ENCODE results near the gene RHBDD3. TPM values are rescaled to one million over a fixed set of nuclear protein-coding genes. Genes with fewer than 3 reads are reported as not detected.

The RHBDD3 gene
- total RNA-seq, 1 donor from 2014 or later = 58.0 TPM

GRCh38 chr22:29265929-29266328 is 1.9 kb downstream of the RHBDD3 start:
- TF ChIP-seq, protein P1, sequence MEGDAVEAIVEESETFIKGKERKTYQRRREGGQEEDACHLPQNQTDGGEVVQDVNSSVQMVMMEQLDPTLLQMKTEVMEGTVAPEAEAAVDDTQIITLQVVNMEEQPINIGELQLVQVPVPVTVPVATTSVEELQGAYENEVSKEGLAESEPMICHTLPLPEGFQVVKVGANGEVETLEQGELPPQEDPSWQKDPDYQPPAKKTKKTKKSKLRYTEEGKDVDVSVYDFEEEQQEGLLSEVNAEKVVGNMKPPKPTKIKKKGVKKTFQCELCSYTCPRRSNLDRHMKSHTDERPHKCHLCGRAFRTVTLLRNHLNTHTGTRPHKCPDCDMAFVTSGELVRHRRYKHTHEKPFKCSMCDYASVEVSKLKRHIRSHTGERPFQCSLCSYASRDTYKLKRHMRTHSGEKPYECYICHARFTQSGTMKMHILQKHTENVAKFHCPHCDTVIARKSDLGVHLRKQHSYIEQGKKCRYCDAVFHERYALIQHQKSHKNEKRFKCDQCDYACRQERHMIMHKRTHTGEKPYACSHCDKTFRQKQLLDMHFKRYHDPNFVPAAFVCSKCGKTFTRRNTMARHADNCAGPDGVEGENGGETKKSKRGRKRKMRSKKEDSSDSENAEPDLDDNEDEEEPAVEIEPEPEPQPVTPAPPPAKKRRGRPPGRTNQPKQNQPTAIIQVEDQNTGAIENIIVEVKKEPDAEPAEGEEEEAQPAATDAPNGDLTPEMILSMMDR (IDR thresholded peaks at IDR 0.05; ENCODE audit: unreplicated experiment) = no peak
- Mint-ChIP-seq H3K4me1 (peaks cover 31% of the 10 kb centered on the region), H3K27me3 (ENCODE audit: low read depth) (no peaks in the 10 kb centered on the region), H3K27ac (peak overlapping the region; percentile 95), H3K9me3 (no peaks in the 10 kb centered on the region), H3K4me3 (peak overlapping the region; percentile 92), H3K36me3 (peaks cover 3% of the 10 kb centered on the region)
- DNase-seq (ENCODE audit: low spot score in 2 of 2, unreplicated experiment in 2 of 2) = no peak

DNA sequence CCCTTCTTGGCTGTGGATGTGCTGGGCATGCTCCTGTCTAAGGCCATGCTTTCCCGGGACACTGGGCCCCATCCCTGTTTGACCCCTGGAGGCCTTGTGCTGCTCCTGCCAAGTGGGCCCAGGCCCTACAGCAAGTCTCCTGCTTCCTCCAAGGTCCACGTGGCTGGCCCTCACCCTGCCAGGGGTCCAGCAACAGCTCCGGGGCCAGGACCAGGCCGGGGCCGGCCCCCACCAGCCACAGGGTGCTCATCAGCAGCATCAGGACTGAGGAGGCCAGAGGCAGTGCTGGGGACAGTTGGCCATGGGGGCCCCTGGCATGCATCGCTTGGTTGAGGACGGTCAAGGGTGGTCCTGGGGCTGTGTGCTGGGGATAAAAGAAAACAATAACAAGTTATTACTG is 2.5 kb downstream of the RHBDD3 start:
- TF ChIP-seq, protein P1 (IDR thresholded peaks at IDR 0.05; ENCODE audit: unreplicated experiment) = no peak
- no peaks in the 10 kb centered on the region for H3K9me3 Mint-ChIP-seq
- no peak for DNase-seq (ENCODE audit: low spot score in 2 of 2, unreplicated experiment in 2 of 2)
- peaks cover 3% of the 10 kb centered on the region for H3K36me3 Mint-ChIP-seq
- no peak overlapping the region for H3K27ac Mint-ChIP-seq
- no peak overlapping the region for H3K4me3 Mint-ChIP-seq
- no peaks in the 10 kb centered on the region for H3K27me3 Mint-ChIP-seq (ENCODE audit: low read depth)
- H3K4me1 Mint-ChIP-seq = peaks cover 25% of the 10 kb centered on the region

GRCh38 chr22:29263791-29264276 is 3.9 kb downstream of the RHBDD3 start:
- Mint-ChIP-seq H3K4me1 (peaks cover 12% of the 10 kb centered on the region), H3K9me3 (no peaks in the 10 kb centered on the region), H3K4me3 (no peak overlapping the region), H3K27ac (no peak overlapping the region), H3K27me3 (ENCODE audit: low read depth) (no peaks in the 10 kb centered on the region), H3K36me3 (peaks cover 3% of the 10 kb centered on the region)
- DNase-seq (ENCODE audit: low spot score in 2 of 2, unreplicated experiment in 2 of 2) = no peak
- TF ChIP-seq, protein P1 (IDR thresholded peaks at IDR 0.05; ENCODE audit: unreplicated experiment) = no peak

GRCh38 chr22:29260601-29261315 is 7.0 kb downstream of the RHBDD3 start:
- Mint-ChIP-seq H3K4me3 (no peak overlapping the region), H3K9me3 (no peaks in the 10 kb centered on the region), H3K27ac (no peak overlapping the region), H3K36me3 (peaks cover 3% of the 10 kb centered on the region), H3K27me3 (ENCODE audit: low read depth) (no peaks in the 10 kb centered on the region), H3K4me1 (no peaks in the 10 kb centered on the region)
- no peak for DNase-seq (ENCODE audit: low spot score in 2 of 2, unreplicated experiment in 2 of 2)
- TF ChIP-seq, protein P1 (IDR thresholded peaks at IDR 0.05; ENCODE audit: unreplicated experiment) = no peak

GRCh38 chr22:29260031-29260560 is 7.7 kb downstream of the RHBDD3 start:
- H3K4me1 Mint-ChIP-seq = no peaks in the 10 kb centered on the region
- peaks cover 3% of the 10 kb centered on the region for H3K36me3 Mint-ChIP-seq
- DNase-seq (ENCODE audit: low spot score in 2 of 2, unreplicated experiment in 2 of 2) = no peak
- TF ChIP-seq, protein P1 (IDR thresholded peaks at IDR 0.05; ENCODE audit: unreplicated experiment) = no peak
- H3K4me3 Mint-ChIP-seq = no peak overlapping the region
- no peak overlapping the region for H3K27ac Mint-ChIP-seq
- no peaks in the 10 kb centered on the region for H3K9me3 Mint-ChIP-seq
- no peaks in the 10 kb centered on the region for H3K27me3 Mint-ChIP-seq (ENCODE audit: low read depth)

Data from mesothelial cell of epicardium (in vitro differentiated cells).